Activated naive CD4-positive, alpha-beta T cell treated with anti-CD3 and anti-CD28 coated beads, Interleukin-2, amount 50 U/mL, for 72 hours (primary cell): ENCODE results near the gene CD1D. TPM values are rescaled to one million over a fixed set of nuclear protein-coding genes. Genes with fewer than 3 reads are reported as not detected.
A peak's percentile ranks its signal among the peaks of the same experiment; 100 is the strongest.
"Not testable (repeated sequence)": the region's sequence is repeated elsewhere in the genome, so short reads cannot be mapped to it uniquely, and the experiment has no call there.

Source experiments
- ATAC-seq, 2 donors: fragments of 150-1000 bp; cut with Tn5 transposase; 2 replicates each; pipeline ENCODE4 v1.10.0; 2021; ENCODE audit warnings: mild to moderate bottlenecking in 2 of 2, moderate library complexity in 2 of 2
- DNase-seq, 2 donors: peaks; one replicate each; pipeline ENCODE4 v3.0.0; 2021 to 2022; ENCODE audit warnings: low spot score in 2 of 2
- H3K27ac Mint-ChIP-seq, 2 donors: one replicate each; pipeline ENCODE4 v1.8.0; 2022; ENCODE audit warnings: mild to moderate bottlenecking in 2 of 2, mixed read lengths in 2 of 2
- H3K36me3 Mint-ChIP-seq, 2 donors: one replicate each; pipeline ENCODE4 v1.8.0; 2022; ENCODE audit warnings: mixed read lengths in 2 of 2
- H3K9me3 Mint-ChIP-seq, 2 donors: one replicate each; pipeline ENCODE4 v1.8.0; 2022; ENCODE audit warnings: mixed read lengths in 2 of 2
- total RNA-seq, 2 donors: library from RNA; stranded (reverse); gene quantifications; one replicate each; pipeline ENCODE4 v1.2.3, GENCODE V29; 2022

Gene CD1D
- total RNA-seq, 2 donors from 2014 or later: not detected

DNA sequence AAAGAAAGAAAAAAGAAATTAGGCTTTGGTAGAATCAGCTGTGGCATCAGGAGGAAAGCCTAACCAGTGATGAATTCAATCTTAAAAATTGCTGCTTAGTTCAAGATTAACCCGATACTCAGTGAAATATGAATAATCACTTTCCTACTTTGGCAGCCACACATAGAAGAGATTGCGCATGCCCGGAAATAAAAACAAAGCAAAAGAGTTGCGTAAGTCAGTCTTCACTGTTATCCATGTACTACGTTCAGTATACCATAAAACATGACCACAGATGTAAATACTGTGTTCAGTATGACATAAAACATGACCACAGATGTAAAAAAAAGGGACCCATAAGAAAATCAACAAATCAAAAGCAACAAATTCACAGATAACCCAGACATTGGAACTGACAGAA is 19.2 kb downstream of the CD1D start:
- Mint-ChIP-seq H3K9me3 (no peaks in the 10 kb centered on the region), H3K36me3 (no peaks in the 10 kb centered on the region), H3K27ac (no peak overlapping the region)
- no peak for ATAC-seq
- no peak for DNase-seq

DNA sequence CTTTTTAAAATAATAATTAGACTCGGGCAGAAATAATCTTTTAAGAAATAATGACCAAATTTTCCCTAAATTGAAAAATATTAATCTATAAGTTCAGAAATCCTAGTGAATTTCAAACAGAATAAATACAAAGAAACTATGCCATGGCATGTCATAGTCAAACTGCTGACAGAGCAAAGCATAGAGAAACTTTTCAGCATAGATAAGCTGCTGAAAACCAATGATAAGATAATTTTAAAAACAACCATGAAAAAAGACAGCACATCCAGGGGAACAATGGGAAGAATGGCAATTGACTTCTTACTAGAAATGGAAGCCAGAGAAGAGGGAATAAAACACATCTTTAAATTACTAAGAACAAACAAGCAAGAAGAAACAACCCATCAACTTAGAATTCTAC is 19.8 kb downstream of the CD1D start:
- no peak for ATAC-seq
- Mint-ChIP-seq H3K9me3 (no peaks in the 10 kb centered on the region), H3K27ac (no peak overlapping the region), H3K36me3 (no peaks in the 10 kb centered on the region)
- no peak for DNase-seq

DNA sequence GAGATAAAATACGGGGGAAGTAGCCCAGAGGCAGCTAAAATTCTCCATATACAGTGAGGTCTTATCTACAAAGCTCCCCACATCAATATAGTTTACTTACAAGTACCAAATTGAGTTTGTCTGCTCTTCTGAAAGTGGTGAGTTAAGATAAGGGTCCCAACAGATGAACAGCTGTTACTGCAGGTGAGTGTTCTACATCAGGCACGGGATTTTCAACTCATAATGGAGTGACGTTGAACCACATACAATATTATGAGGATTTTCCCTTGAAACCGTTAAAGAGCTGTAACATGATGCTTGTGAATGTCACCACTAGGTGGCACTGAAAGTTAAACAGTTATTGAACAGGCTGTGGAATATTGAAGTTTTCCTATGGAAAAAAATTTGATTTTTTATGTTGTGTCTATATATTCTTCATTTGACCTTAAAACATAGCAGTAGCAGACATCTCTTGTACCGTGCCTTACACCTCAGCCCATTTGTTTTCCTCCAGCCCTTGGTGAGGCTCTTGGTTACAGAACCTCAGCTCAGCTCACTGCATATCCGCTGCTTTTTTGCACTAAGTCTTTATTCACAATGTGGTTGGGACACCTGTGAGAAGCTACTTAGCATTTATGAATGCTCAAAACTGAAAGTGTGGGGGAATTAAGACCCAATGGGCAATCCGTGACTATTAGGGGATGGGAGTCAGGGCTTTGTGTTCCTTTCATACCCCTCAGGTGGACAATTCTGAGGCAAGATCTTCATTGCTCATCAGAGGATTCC is 23.2 kb downstream of the CD1D start:
- H3K36me3 Mint-ChIP-seq: no peaks in the 10 kb centered on the region
- DNase-seq (peak in 1 of 2 donors; percentile 9), ATAC-seq (peak; percentile 75 to 85)
- H3K9me3 Mint-ChIP-seq: no peaks in the 10 kb centered on the region
- no peak overlapping the region for H3K27ac Mint-ChIP-seq

DNA sequence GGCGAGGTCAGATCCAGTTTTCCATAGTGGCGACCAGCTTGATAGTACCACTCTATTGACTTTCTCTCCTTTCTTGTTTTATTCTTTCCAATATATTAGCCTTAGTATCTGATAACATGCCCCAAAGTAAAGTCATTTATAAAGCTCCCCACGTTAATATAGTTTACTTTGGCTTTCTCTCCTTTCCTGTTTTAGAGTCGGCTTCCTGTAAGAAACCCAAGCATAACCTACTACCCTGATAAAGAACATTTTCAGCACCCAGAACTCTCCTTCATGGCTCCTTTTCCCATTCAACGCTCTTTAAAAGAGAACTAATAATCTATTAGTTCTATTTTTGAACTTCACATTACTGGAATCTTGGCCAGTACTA is 23.7 kb downstream of the CD1D start:
- DNase-seq (no peak), ATAC-seq (no peak)
- no peaks in the 10 kb centered on the region for H3K36me3 Mint-ChIP-seq
- no peaks in the 10 kb centered on the region for H3K9me3 Mint-ChIP-seq
- no peak overlapping the region for H3K27ac Mint-ChIP-seq

DNA sequence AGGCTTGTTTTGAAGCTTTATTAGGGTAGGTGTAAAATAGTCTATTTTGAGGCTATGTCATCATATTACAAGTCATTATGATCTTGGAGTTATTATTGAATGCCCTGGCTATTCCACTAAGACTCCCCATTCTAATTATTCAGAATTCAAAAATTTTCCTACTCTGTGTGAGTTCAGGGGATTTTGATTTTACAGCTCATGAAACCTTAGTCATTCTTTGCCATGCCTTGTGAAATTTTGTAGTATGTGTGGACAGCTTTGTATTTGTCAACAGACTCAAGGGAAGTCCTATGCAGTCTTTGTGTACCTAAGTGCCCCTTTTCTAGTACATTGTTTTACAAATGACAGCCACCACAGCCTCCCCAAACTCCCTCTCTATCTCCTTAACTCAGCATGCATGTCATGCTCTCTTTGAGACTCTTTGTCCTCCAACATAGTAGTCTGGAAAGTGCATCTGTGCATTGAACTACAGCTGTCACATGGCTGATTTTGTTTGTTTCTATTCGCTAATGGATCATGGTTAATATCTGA is 28.0 kb downstream of the CD1D start:
- H3K27ac Mint-ChIP-seq: no peak overlapping the region
- H3K36me3 Mint-ChIP-seq: peaks cover 0 to 5% of the 10 kb centered on the region in 2 donors
- no peaks in the 10 kb centered on the region for H3K9me3 Mint-ChIP-seq
- no peak for DNase-seq
- no peak for ATAC-seq

DNA sequence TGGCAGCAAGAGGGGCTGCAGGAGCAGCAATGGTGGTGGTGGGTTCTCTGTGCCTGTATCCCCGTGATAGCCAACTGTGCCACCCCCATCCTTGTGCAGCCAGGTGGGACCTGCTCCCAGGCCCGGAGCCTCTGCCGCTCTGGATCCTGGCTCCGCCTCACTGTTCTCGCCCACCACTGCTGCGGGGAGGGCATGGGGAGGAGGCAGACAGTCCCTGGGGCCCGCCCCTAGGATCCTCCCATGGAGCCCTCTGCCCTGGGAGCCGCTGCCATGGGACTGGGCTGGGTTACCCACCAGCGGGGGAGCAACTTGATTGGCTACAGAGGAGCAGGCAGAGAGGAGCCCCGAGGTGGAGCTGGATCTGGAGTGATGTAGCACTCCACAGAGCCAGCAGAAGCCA is 31.6 kb downstream of the CD1D start:
- ATAC-seq: no peak
- DNase-seq: no peak
- Mint-ChIP-seq H3K9me3 (no peaks in the 10 kb centered on the region), H3K27ac (no peak overlapping the region), H3K36me3 (peaks cover 0 to 5% of the 10 kb centered on the region in 2 donors)

DNA sequence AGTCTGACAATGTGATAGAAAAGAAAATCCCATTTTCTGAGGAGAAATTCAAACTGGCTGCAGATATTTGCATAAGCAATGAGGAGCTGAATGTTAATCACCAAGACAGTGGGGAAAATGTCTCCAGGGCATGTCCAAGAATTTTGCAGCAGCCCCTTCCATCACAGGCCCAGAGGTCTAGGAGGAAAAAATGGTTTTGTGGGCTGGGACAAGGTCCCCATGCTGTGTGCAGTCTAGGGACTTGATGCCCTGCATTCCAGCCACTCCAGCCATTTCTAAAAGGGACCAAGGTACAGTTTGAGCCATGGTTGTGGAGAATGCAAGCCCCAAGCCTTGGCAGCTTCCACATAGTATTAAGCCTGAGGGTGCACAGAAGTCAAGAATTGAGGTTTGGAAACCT is 42.8 kb downstream of the CD1D start:
- H3K27ac Mint-ChIP-seq, DNase-seq, ATAC-seq: not testable (repeated sequence)
- H3K36me3 Mint-ChIP-seq: peaks cover 26 to 33% of the 10 kb centered on the region in 2 donors
- peaks cover 26 to 27% of the 10 kb centered on the region in 2 donors for H3K9me3 Mint-ChIP-seq

DNA sequence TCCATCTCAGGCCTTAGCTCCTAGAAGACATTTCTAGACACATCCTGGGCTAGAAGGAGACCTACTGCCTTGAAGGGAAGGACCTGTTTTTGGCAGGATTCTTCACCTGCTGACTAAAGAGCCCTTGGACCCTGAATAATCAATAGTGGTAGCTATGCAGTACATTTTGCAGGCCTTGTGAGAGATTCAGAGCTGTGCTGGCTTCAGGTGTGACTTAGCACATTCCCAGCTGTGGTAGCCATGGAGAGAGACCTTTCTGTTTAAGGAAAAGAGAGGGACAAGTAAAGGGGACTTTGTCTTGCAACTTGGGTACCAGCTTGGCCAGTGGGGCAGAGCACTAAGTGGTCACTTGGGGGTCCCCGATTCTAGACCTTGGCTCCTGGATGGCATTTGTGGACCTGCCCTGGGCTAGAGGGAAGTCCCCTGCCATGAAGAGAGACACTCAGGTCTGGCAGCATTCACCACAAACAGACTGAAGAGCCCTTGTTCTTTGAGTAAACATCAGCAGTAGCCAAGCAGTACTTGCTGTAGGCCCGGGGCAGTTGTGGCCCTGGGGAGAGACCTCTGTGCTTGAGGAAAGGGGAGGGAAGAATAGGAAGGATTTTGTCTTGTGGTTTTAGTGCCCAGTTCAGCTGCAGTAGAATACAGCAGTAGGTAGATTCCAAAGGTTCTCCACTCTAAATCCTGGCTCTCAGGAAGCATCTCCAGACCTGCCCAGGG is 47.4 kb downstream of the CD1D start:
- ATAC-seq (no peak), DNase-seq (no peak)
- Mint-ChIP-seq H3K36me3 (peaks cover 18 to 23% of the 10 kb centered on the region in 2 donors), H3K9me3 (peaks cover 13 to 27% of the 10 kb centered on the region in 2 donors), H3K27ac (no peak overlapping the region)

Other genes starting within 250 kb of the CD1D start
- under 1 TPM in 1 of 2 donors, not detected in 1; 0.08 TPM for gene KIRREL1, start 187.2 kb upstream of the CD1D start, total RNA-seq
- gene CD1A, start 73.5 kb downstream of the CD1D start, total RNA-seq: under 1 TPM in 1 of 2 donors, not detected in 1; 0.12 TPM
- gene CD1C, start 109.0 kb downstream of the CD1D start, total RNA-seq: under 1 TPM; 0.23 to 0.46 TPM
- not detected for gene CD1B, start 150.6 kb downstream of the CD1D start, total RNA-seq
- gene CD1E, start 173.0 kb downstream of the CD1D start, total RNA-seq: not detected
- gene OR10T2, start 218.6 kb downstream of the CD1D start, total RNA-seq: not detected
- gene OR10K2, start 245.3 kb downstream of the CD1D start, total RNA-seq: not detected